ENCODE results near the gene PPP6R3.

The PPP6R3 gene

DNA sequence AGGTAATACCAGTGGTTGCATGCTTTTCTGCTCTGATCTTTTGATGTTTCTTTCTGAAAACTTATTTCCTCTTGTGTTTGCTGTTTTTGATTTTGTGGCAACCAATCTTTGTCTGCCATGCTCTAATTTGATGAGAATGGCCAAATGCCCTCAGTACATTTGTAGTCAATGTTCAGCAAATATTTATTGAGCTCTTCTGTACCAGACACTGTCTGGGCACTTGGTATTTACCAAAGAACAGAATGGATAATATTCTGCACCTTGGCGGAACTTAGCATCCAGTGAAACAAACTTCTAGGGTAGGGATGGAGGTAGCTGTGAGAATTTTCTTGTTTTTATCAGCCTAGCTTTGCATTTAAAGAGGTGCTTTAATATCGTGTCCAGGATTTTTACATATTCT is 19.6 kb downstream of the PPP6R3 start:
- Histone ChIP-seq H3K9ac (no peak overlapping the region), H3K4me3 (IDR thresholded peaks at IDR 0.05; ENCODE audit: insufficient read depth, low read depth, low read length) (no peak overlapping the region), H3K4me2 (no peak overlapping the region), H3K27ac (no peak overlapping the region), H3K27me3 (ENCODE audit: insufficient read depth, low read depth) (no peaks in the 10 kb centered on the region), H4K20me1 (ENCODE audit: insufficient read depth) (peaks cover 46% of the 10 kb centered on the region), H3K79me2 (ENCODE audit: insufficient read depth, low read depth) (peaks cover 87% of the 10 kb centered on the region), H3K4me1 (ENCODE audit: low read depth, poor library complexity, severe bottlenecking) (peaks cover 1% of the 10 kb centered on the region), H2AFZ (ENCODE audit: low read depth) (no peak overlapping the region), H3K36me3 (ENCODE audit: insufficient read depth) (no peaks in the 10 kb centered on the region)
- TF ChIP-seq, protein P1, sequence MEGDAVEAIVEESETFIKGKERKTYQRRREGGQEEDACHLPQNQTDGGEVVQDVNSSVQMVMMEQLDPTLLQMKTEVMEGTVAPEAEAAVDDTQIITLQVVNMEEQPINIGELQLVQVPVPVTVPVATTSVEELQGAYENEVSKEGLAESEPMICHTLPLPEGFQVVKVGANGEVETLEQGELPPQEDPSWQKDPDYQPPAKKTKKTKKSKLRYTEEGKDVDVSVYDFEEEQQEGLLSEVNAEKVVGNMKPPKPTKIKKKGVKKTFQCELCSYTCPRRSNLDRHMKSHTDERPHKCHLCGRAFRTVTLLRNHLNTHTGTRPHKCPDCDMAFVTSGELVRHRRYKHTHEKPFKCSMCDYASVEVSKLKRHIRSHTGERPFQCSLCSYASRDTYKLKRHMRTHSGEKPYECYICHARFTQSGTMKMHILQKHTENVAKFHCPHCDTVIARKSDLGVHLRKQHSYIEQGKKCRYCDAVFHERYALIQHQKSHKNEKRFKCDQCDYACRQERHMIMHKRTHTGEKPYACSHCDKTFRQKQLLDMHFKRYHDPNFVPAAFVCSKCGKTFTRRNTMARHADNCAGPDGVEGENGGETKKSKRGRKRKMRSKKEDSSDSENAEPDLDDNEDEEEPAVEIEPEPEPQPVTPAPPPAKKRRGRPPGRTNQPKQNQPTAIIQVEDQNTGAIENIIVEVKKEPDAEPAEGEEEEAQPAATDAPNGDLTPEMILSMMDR (conservative IDR thresholded peaks at IDR 0.05; ENCODE audit: low read depth, low read length), result no peak

DNA sequence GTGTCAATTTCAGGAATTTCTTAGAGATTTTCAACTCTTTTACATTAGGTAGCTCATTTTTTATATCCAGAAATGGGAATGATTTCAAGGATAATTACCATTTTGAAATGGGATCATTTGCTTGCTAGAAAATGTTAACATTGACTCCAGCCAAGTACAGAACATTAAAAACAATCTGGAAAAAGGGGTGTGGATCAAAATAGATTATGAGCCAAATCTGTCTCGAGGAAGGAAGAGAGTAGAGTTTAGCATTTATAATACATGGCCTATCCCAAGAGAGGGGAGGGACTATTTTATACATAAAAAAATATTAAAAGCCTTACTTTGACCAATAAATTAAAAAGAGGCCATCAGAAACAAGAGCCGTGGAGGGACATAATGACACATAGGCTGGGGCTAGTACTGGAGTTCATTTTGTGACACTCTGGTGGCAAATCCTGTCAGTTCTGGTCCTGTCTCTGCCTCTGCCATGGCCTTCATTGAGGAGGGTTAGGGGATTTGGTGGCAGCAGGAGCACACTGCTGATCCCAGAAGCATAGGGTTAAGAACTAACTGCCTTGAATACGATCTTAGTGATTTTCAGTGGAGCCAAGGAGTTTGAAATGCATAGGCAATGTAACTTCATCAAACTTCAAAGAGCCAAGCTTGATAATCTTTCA is 20.4 kb downstream of the PPP6R3 start:
- Histone ChIP-seq H4K20me1 (ENCODE audit: insufficient read depth) (peaks cover 51% of the 10 kb centered on the region), H3K4me2 (no peak overlapping the region), H2AFZ (ENCODE audit: low read depth) (no peak overlapping the region), H3K4me3 (IDR thresholded peaks at IDR 0.05; ENCODE audit: insufficient read depth, low read depth, low read length) (no peak overlapping the region), H3K36me3 (ENCODE audit: insufficient read depth) (no peaks in the 10 kb centered on the region), H3K9ac (no peak overlapping the region), H3K4me1 (ENCODE audit: low read depth, poor library complexity, severe bottlenecking) (peaks cover 9% of the 10 kb centered on the region), H3K27me3 (ENCODE audit: insufficient read depth, low read depth) (no peaks in the 10 kb centered on the region), H3K79me2 (ENCODE audit: insufficient read depth, low read depth) (peaks cover 94% of the 10 kb centered on the region), H3K27ac (no peak overlapping the region)
- TF ChIP-seq, protein P1 (conservative IDR thresholded peaks at IDR 0.05; ENCODE audit: low read depth, low read length), result no peak

DNA sequence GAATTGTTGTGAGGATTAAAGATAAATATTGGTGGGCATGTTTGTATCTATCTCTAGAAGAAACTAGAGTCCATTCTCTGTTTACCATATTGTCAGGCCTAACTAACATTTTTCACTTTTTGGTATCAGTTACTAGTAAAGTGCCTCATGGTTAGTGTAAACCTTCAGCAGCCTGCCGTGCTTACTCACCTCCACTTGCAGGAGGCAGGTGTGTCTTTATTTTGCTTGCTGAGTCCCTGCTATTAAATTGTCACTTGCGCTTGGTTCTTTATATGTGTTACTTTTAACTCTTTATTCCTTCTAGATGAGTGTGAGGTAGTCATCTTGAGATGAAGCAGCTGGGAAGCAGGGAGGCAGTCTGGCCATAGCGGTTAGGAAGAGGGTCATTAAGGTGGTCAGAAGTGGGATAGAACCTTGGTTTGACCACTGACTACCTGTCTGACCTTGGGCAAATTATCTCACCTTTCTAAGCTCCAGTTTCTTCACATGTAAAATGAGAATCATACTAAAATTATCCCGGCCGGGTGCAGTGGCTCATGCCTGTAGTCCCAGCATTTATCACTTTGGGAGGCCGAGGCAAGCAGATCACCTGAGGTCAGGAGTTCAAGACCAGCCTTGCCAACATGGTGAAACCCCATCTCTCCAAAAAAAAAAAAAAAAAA is 21.2 kb downstream of the PPP6R3 start:
- peaks cover 16% of the 10 kb centered on the region for H3K4me1 ChIP-seq (ENCODE audit: low read depth, poor library complexity, severe bottlenecking)
- H4K20me1 ChIP-seq (ENCODE audit: insufficient read depth), result peaks cover 47% of the 10 kb centered on the region
- no peak overlapping the region for H3K4me3 ChIP-seq (IDR thresholded peaks at IDR 0.05; ENCODE audit: insufficient read depth, low read depth, low read length)
- no peaks in the 10 kb centered on the region for H3K36me3 ChIP-seq (ENCODE audit: insufficient read depth)
- TF ChIP-seq, protein P1 (conservative IDR thresholded peaks at IDR 0.05; ENCODE audit: low read depth, low read length), result no peak
- no peak overlapping the region for H3K9ac ChIP-seq
- no peak overlapping the region for H3K27ac ChIP-seq
- no peaks in the 10 kb centered on the region for H3K27me3 ChIP-seq (ENCODE audit: insufficient read depth, low read depth)
- H3K79me2 ChIP-seq (ENCODE audit: insufficient read depth, low read depth), result peaks cover 98% of the 10 kb centered on the region
- no peak overlapping the region for H3K4me2 ChIP-seq
- no peak overlapping the region for H2AFZ ChIP-seq (ENCODE audit: low read depth)

DNA sequence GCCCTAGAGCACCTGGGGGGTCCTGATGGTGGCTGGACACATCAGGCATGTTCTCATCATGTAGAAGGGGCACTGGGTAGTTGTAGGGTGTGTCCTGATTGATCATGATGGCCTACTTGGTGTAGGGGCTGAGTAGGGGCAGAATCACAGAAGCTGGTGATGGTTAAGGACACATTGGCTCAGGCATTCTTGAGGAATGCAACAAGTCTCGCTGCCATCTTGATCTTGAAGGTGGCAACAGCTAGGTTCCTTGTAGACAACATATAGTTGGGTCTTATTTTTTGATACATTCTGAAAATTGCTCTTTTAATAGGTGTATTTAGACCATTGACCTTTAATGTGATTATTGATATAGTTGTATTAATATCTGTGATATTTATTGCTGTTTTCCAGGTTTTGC is 28.1 kb downstream of the PPP6R3 start:
- no peak overlapping the region for H3K4me2 ChIP-seq
- H3K4me3 ChIP-seq (IDR thresholded peaks at IDR 0.05; ENCODE audit: insufficient read depth, low read depth, low read length), result no peak overlapping the region
- no peak overlapping the region for H3K9ac ChIP-seq
- H3K4me1 ChIP-seq (ENCODE audit: low read depth, poor library complexity, severe bottlenecking), result peaks cover 31% of the 10 kb centered on the region
- H3K79me2 ChIP-seq (ENCODE audit: insufficient read depth, low read depth), result peaks cover 97% of the 10 kb centered on the region
- peaks cover 43% of the 10 kb centered on the region for H4K20me1 ChIP-seq (ENCODE audit: insufficient read depth)
- H3K27ac ChIP-seq, result no peak overlapping the region
- H2AFZ ChIP-seq (ENCODE audit: low read depth), result no peak overlapping the region
- no peaks in the 10 kb centered on the region for H3K36me3 ChIP-seq (ENCODE audit: insufficient read depth)
- no peaks in the 10 kb centered on the region for H3K27me3 ChIP-seq (ENCODE audit: insufficient read depth, low read depth)
- TF ChIP-seq, protein P1 (conservative IDR thresholded peaks at IDR 0.05; ENCODE audit: low read depth, low read length), result no peak

Measured in KMS-11 (cell line).